ENCODE data around the gene IGIP.

- TF ChIP-seq POLR2A (IDR thresholded peaks at IDR 0.05) (no peak), CTCF (IDR thresholded peaks at IDR 0.05 in 4 of 5, conservative IDR thresholded peaks at IDR 0.05 in 1 of 5) (no peak)
Observed at GRCh38 chr5:140112685-140113179, 13.0 kb upstream of the IGIP start.
